SU-DHL-6 (cell line): ENCODE results near the gene SHCBP1L.

Source experiments
- CTCF ChIP-seq: fragments of 200-600 bp; sonication (generic); IDR thresholded peaks from one replicate; pipeline ENCODE4 v1.5.1; 2017; ENCODE audit warnings: antibody characterized with exemption, mild to moderate bottlenecking, low read length, moderate library complexity; ENCODE audit not compliant: insufficient read depth, poor library complexity, severe bottlenecking
- EZH2phosphoT487 ChIP-seq: fragments of 200-600 bp; sonication (generic), shearing (Covaris generic); conservative IDR thresholded peaks from 2 replicates; pipeline ENCODE4 v1.6.1; 2018; ENCODE audit warnings: mild to moderate bottlenecking, antibody characterized with exemption, low read length, moderate library complexity, mixed read lengths

GRCh38 chr1:183002267-183002666 is 49.3 kb upstream of the SHCBP1L start:
- TF ChIP-seq CTCF (no peak), EZH2phosphoT487 (no peak)
